Islet precursor cell (in vitro differentiated cells): ENCODE data around the gene GZMH.
"Not testable (repeated sequence)": the region's sequence is repeated elsewhere in the genome, so short reads cannot be mapped to it uniquely, and the experiment has no call there.

Source experiments
- DNase-seq: peaks from one replicate; pipeline ENCODE4 v3.0.0-alpha.2; 2018

The GZMH gene

GRCh38 chr14:24591004-24591403 is 18.5 kb downstream of the GZMH start:
- not testable (repeated sequence) for DNase-seq

GRCh38 chr14:24584402-24584801 is 25.1 kb downstream of the GZMH start:
- not testable (repeated sequence) for DNase-seq

GRCh38 chr14:24578558-24578957 is 30.9 kb downstream of the GZMH start:
- no peak for DNase-seq

GRCh38 chr14:24576771-24577170 is 32.7 kb downstream of the GZMH start:
- no peak for DNase-seq

- no peak for DNase-seq
Observed at GRCh38 chr14:24576182-24576581, 33.3 kb downstream of the GZMH start, which contains the start of gene CTSG. Gene CTSG, minus strand, starts transcription at chr14:24576250. Its CDS starts 27 bp downstream, at chr14:24576223.

- DNase-seq = no peak
Observed at GRCh38 chr14:24574206-24574774, 35.2 kb downstream of the GZMH start.

- DNase-seq = no peak
Observed at GRCh38 chr14:24566318-24566717, 43.2 kb downstream of the GZMH start.

GRCh38 chr14:24565766-24566165 is 43.7 kb downstream of the GZMH start:
- no peak for DNase-seq

- DNase-seq = no peak
Observed at GRCh38 chr14:24563505-24563904, 46.0 kb downstream of the GZMH start.

- DNase-seq = no peak
Observed at GRCh38 chr14:24556756-24557155, 52.7 kb downstream of the GZMH start.
